ENCODE results near the gene CLDN20. TPM values are rescaled to one million over a fixed set of nuclear protein-coding genes. Genes with fewer than 3 reads are reported as not detected.
"Not testable (repeated sequence)": the region's sequence is repeated elsewhere in the genome, so short reads cannot be mapped to it uniquely, and the experiment has no call there.

The CLDN20 gene, protein sequence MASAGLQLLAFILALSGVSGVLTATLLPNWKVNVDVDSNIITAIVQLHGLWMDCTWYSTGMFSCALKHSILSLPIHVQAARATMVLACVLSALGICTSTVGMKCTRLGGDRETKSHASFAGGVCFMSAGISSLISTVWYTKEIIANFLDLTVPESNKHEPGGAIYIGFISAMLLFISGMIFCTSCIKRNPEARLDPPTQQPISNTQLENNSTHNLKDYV
- not detected for total RNA-seq
- not detected for total RNA-seq (2013)
- 0 to 0.13 (median 0) reads per million in 29 experiments for total RNA-seq

DNA sequence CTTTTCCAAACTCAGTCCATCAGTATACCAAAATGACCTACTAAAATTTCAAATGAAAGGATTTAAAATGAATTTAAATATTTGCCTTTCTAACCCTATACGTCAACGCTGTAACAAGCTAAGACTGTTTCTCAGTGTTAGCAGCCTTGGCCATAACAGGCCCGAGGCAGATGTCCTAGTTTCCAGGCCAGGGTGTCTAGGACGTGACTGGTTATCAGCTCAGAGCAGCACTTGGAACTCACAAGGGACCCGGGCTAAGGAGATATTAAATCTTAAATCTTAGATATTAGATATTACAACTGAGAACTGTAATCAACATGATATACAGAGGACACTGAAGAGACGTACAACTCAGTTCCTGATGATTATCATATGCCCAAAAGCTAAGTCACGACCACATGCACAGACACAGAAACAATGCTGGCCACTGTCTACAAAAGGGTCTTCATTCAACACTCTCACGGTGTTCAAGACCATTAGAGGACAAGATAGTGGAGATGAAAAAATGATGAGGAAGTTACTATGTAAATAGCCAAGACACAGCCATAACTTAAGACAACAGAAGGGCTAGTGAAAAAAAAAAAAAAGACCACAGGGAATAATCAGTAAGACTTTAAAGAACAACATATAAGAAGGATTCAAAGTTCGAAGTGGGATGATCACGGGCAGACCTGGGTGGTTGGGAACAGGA is at the start of gene CLDN20:
Gene CLDN20, plus strand, starts transcription at position 641 of the 691 bp plus-strand sequence. CDS start 11,707 bp downstream, outside the sequence.
- no peak within 1 kb of the TSS for H3K27ac Mint-ChIP-seq
- H3K36me3 Mint-ChIP-seq = peaks cover 49% of the 10 kb centered on the region
- Histone ChIP-seq H3K4me3 (ENCODE audit: control insufficient read depth in 1 of 2, extremely low read depth in 1 of 2, low read length in 1 of 2) (no peak within 1 kb of the TSS), H3K9me3 (no peaks in the 10 kb centered on the region), H3K27me3 (replicated peaks in 1 of 2; ENCODE audit: control insufficient read depth in 2 of 2, extremely low read depth in 1 of 2, insufficient read depth in 2 of 2, low read length in 1 of 2) (no peaks in the 10 kb centered on the region), H3K27ac (ENCODE audit: low read length) (no peak within 1 kb of the TSS), H3K4me1 (ENCODE audit: control insufficient read depth in 1 of 2, extremely low read depth in 1 of 2, insufficient read depth in 2 of 2, low read length in 2 of 2) (no peaks in the 10 kb centered on the region), H3K36me3 (ENCODE audit: control insufficient read depth in 2 of 2, extremely low read depth in 1 of 2, insufficient read depth in 1 of 2, low read length in 1 of 2) (peaks cover 6 to 39% of the 10 kb centered on the region in 2 donors)
- 95% methylated on average over 4 of the region's 10 CpGs for WGBS (ENCODE audit: insufficient coverage)
- H3K4me3 Mint-ChIP-seq = no peak within 1 kb of the TSS
- CTCF ChIA-PET = interaction anchor here in 1 of 2 donors (0.5 kb wide), 1 partner anchor 13 kb away, joined by 4 read pairs; no protein-coding TSS in a partner anchor
- ATAC-seq (replicated peaks in 1 of 4) (no peak), DNase-seq (no peak)
- POLR2A ChIA-PET = no interaction called here
- no peaks in the 10 kb centered on the region for H3K27me3 Mint-ChIP-seq
- H3K4me1 Mint-ChIP-seq = peaks cover 11 to 15% (median 12%) of the 10 kb centered on the region in 3 donors
- no peaks in the 10 kb centered on the region for H3K9me3 Mint-ChIP-seq

DNA sequence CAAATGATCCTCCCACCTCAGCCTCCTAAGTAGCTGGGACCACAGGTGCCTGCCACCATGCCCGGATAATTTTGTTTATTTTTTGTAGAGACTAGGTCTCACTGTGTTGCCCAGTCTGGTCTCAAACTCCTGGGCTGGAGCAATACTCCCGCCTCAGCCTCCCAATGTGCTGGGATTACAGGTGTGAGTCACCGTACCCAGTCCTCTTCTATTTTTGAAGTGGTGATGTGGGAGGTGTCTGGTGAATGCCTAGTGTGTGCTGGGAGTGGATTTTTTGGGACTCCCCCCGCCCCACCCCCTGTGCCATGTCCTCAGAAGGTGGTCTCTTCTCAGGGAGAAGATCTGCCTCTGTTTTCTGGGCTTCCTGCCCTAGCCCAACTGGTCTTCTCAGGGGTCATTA is 47.9 kb upstream of the CLDN20 start:
- H3K4me1 Mint-ChIP-seq = peaks cover 0 to 5% (median 2%) of the 10 kb centered on the region in 3 donors
- WGBS (ENCODE audit: insufficient coverage) = 67% methylated on average over 1 of the region's 4 CpGs
- ATAC-seq (replicated peaks in 1 of 4) (no peak), DNase-seq (no peak)
- Histone ChIP-seq H3K27me3 (replicated peaks in 1 of 2; ENCODE audit: control insufficient read depth in 2 of 2, extremely low read depth in 1 of 2, insufficient read depth in 2 of 2, low read length in 1 of 2) (peaks cover 0 to 7% of the 10 kb centered on the region in 2 experiments), H3K4me1 (ENCODE audit: control insufficient read depth in 1 of 2, extremely low read depth in 1 of 2, insufficient read depth in 2 of 2, low read length in 2 of 2) (no peaks in the 10 kb centered on the region), H3K4me3 (ENCODE audit: control insufficient read depth in 1 of 2, extremely low read depth in 1 of 2, low read length in 1 of 2) (no peak overlapping the region), H3K27ac (ENCODE audit: low read length) (no peak overlapping the region), H3K9me3 (no peaks in the 10 kb centered on the region), H3K36me3 (ENCODE audit: control insufficient read depth in 2 of 2, extremely low read depth in 1 of 2, insufficient read depth in 1 of 2, low read length in 1 of 2) (no peaks in the 10 kb centered on the region)
- no peak overlapping the region for H3K4me3 Mint-ChIP-seq
- no peaks in the 10 kb centered on the region for H3K9me3 Mint-ChIP-seq
- H3K27ac Mint-ChIP-seq = no peak overlapping the region
- H3K36me3 Mint-ChIP-seq = no peaks in the 10 kb centered on the region
- CTCF ChIA-PET = no interaction called here
- POLR2A ChIA-PET = interaction anchor here in 1 of 2 donors (0.6 kb wide), 1 partner anchor 785 kb away, joined by 3 read pairs; no protein-coding TSS in a partner anchor
- H3K27me3 Mint-ChIP-seq = peaks cover 10 to 12% of the 10 kb centered on the region in 2 donors

DNA sequence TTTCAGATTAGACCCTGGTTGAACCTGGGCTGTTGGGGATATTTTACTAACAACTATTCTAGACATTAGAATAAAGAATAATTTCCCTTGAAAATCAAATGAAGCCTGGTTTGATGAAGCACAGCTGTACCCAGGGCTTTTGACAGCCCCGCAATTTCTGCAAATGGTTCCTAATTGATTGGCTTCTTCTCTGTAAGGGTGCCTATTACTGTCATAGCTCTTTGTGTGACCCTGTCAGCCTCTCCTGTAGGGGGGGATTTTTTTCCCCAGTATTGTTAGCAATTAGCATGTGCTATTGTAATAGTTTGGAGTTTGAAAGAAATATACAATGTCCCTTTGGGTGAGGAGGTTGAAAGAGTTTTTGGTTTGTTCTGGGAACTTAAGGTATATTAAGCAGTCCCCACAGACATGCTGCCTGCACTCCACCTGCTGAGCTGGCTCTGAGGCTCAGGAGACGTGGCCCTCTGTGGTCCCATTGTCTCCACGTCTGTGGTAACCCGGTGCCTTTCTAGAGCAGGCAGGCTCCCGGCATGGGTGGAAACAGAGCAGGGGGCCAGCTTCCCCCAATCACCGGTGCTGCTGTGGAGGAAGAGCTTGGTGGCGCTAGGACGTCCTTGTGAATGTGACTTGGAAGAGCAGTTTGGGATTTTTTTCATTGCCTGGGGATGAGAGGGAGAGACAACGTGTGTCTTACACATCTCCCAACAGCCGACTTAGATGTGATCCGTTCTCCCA is 47.3 kb upstream of the CLDN20 start:
- Mint-ChIP-seq H3K4me3 (no peak overlapping the region), H3K27me3 (peaks cover 10 to 12% of the 10 kb centered on the region in 2 donors), H3K36me3 (no peaks in the 10 kb centered on the region), H3K4me1 (peaks cover 0 to 5% (median 2%) of the 10 kb centered on the region in 3 donors), H3K9me3 (no peaks in the 10 kb centered on the region), H3K27ac (no peak overlapping the region)
- DNase-seq (no peak), ATAC-seq (replicated peaks in 1 of 4) (no peak)
- Histone ChIP-seq H3K4me3 (ENCODE audit: control insufficient read depth in 1 of 2, extremely low read depth in 1 of 2, low read length in 1 of 2) (no peak overlapping the region), H3K4me1 (ENCODE audit: control insufficient read depth in 1 of 2, extremely low read depth in 1 of 2, insufficient read depth in 2 of 2, low read length in 2 of 2) (no peaks in the 10 kb centered on the region), H3K27ac (ENCODE audit: low read length) (no peak overlapping the region), H3K9me3 (no peaks in the 10 kb centered on the region), H3K27me3 (replicated peaks in 1 of 2; ENCODE audit: control insufficient read depth in 2 of 2, extremely low read depth in 1 of 2, insufficient read depth in 2 of 2, low read length in 1 of 2) (peaks cover 0 to 7% of the 10 kb centered on the region in 2 experiments), H3K36me3 (ENCODE audit: control insufficient read depth in 2 of 2, extremely low read depth in 1 of 2, insufficient read depth in 1 of 2, low read length in 1 of 2) (no peaks in the 10 kb centered on the region)
- ChIA-PET CTCF (no interaction called here), POLR2A (interaction anchor here in 1 of 2 donors (0.6 kb wide), 1 partner anchor 785 kb away, joined by 3 read pairs; no protein-coding TSS in a partner anchor)
- WGBS (ENCODE audit: insufficient coverage) = 66% methylated on average over 5 of the region's 11 CpGs

DNA sequence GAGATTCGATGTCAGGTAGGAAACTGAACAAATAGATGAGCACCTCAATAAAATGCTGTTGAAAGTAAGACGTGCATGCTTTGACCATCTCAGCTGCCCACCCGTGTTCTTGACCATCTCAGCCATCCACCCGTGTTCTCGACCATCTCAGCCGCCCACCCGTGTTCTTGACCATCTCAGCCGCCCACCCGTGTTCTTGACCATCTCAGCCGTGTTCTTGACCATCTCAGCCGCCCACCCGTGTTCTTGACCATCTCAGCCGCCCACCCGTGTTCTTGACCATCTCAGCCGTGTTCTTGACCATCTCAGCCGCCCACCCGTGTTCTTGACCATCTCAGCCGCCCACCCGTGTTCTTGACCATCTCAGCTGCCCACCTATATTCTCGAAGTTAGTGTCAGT is 45.1 kb upstream of the CLDN20 start:
- H3K36me3 Mint-ChIP-seq; H3K27ac Mint-ChIP-seq; CTCF ChIA-PET; H3K27ac ChIP-seq (ENCODE audit: low read length); H3K9me3 Mint-ChIP-seq; POLR2A ChIA-PET; H3K4me1 Mint-ChIP-seq; H3K4me3 Mint-ChIP-seq; H3K36me3 ChIP-seq (ENCODE audit: control insufficient read depth in 2 of 2, extremely low read depth in 1 of 2, insufficient read depth in 1 of 2, low read length in 1 of 2); DNase-seq; H3K27me3 ChIP-seq (replicated peaks in 1 of 2; ENCODE audit: control insufficient read depth in 2 of 2, extremely low read depth in 1 of 2, insufficient read depth in 2 of 2, low read length in 1 of 2); H3K9me3 ChIP-seq; H3K4me1 ChIP-seq (ENCODE audit: control insufficient read depth in 1 of 2, extremely low read depth in 1 of 2, insufficient read depth in 2 of 2, low read length in 2 of 2); ATAC-seq (replicated peaks in 1 of 4); H3K4me3 ChIP-seq (ENCODE audit: control insufficient read depth in 1 of 2, extremely low read depth in 1 of 2, low read length in 1 of 2): not testable (repeated sequence)
- 96% methylated on average over 5 of the region's 20 CpGs for WGBS (ENCODE audit: insufficient coverage)
- H3K27me3 Mint-ChIP-seq = peaks cover 10 to 15% of the 10 kb centered on the region in 2 donors

DNA sequence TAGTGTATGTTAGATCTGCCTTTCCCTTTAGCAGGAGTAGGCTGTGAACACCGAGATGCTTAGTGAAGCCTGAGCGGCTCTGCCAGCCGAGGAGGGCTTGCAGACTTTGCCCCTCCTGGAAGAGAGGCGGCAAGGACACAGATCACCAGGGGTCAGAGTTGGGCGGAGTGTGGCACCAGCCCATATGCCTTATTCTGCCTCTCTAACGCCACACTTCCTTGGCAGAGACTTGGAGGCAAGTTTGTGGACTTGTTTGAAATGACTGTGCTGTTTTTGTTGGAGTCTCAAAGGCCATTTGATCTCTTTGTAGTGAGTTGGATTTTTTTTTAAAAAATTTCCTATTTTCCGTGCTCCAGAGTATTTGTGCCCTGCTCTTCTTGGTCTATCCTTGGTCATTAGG is 44.5 kb upstream of the CLDN20 start:
- ChIA-PET CTCF (no interaction called here), POLR2A (no interaction called here)
- no peaks in the 10 kb centered on the region for H3K9me3 Mint-ChIP-seq
- WGBS (ENCODE audit: insufficient coverage) = 91% methylated on average over 4 of the region's 7 CpGs
- peaks cover 0 to 6% of the 10 kb centered on the region in 2 experiments for H3K4me1 ChIP-seq (ENCODE audit: control insufficient read depth in 1 of 2, extremely low read depth in 1 of 2, insufficient read depth in 2 of 2, low read length in 2 of 2)
- H3K27ac Mint-ChIP-seq = peak overlapping the region in 1 of 2 donors; percentile 24
- ATAC-seq (replicated peaks in 1 of 4) (no peak), DNase-seq (no peak)
- H3K36me3 Mint-ChIP-seq = no peaks in the 10 kb centered on the region
- peaks cover 0 to 7% of the 10 kb centered on the region in 2 experiments for H3K27me3 ChIP-seq (replicated peaks in 1 of 2; ENCODE audit: control insufficient read depth in 2 of 2, extremely low read depth in 1 of 2, insufficient read depth in 2 of 2, low read length in 1 of 2)
- H3K36me3 ChIP-seq (ENCODE audit: control insufficient read depth in 2 of 2, extremely low read depth in 1 of 2, insufficient read depth in 1 of 2, low read length in 1 of 2) = no peaks in the 10 kb centered on the region
- H3K4me1 Mint-ChIP-seq = peaks cover 8 to 9% (median 9%) of the 10 kb centered on the region in 3 donors
- no peak overlapping the region for H3K4me3 ChIP-seq (ENCODE audit: control insufficient read depth in 1 of 2, extremely low read depth in 1 of 2, low read length in 1 of 2)
- H3K27me3 Mint-ChIP-seq = peaks cover 10 to 14% of the 10 kb centered on the region in 2 donors
- no peak overlapping the region for H3K4me3 Mint-ChIP-seq
- no peaks in the 10 kb centered on the region for H3K9me3 ChIP-seq
- no peak overlapping the region for H3K27ac ChIP-seq (ENCODE audit: low read length)

DNA sequence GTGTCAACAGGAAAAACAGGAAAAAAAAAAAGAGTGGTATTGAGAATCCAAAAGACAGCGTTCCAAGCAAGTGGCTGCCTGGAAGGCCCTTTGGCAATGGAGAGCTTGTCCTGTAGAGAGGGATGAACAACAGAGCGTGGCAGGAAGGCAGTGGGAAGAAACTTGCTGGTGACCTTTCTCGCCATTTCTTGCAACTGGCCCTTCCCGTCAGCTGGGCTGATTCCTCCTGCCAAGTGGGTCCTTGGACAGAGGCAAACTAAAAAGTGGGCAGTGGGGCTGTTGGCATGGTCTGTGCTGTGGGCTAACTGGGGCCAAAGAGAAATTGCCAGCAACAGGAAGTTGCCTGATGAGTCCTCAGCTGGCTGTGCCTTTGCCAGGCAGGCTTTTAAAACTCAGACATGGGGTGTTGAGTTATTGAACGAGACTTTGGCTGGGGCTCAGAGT is 43.9 kb upstream of the CLDN20 start:
- no peak overlapping the region for H3K27ac ChIP-seq (ENCODE audit: low read length)
- no peaks in the 10 kb centered on the region for H3K9me3 ChIP-seq
- POLR2A ChIA-PET = no interaction called here
- DNase-seq (no peak), ATAC-seq (replicated peaks in 1 of 4) (no peak)
- peaks cover 10 to 12% of the 10 kb centered on the region in 2 donors for H3K27me3 Mint-ChIP-seq
- no peak overlapping the region for H3K27ac Mint-ChIP-seq
- no peak overlapping the region for H3K4me3 Mint-ChIP-seq
- CTCF ChIA-PET = no interaction called here
- no peaks in the 10 kb centered on the region for H3K36me3 ChIP-seq (ENCODE audit: control insufficient read depth in 2 of 2, extremely low read depth in 1 of 2, insufficient read depth in 1 of 2, low read length in 1 of 2)
- no peaks in the 10 kb centered on the region for H3K9me3 Mint-ChIP-seq
- WGBS (ENCODE audit: insufficient coverage) = 87% methylated on average over 5 of the region's 5 CpGs
- peaks cover 5 to 15% (median 12%) of the 10 kb centered on the region in 3 donors for H3K4me1 Mint-ChIP-seq
- H3K27me3 ChIP-seq (replicated peaks in 1 of 2; ENCODE audit: control insufficient read depth in 2 of 2, extremely low read depth in 1 of 2, insufficient read depth in 2 of 2, low read length in 1 of 2) = peaks cover 0 to 7% of the 10 kb centered on the region in 2 experiments
- H3K4me1 ChIP-seq (ENCODE audit: control insufficient read depth in 1 of 2, extremely low read depth in 1 of 2, insufficient read depth in 2 of 2, low read length in 2 of 2) = peaks cover 0 to 11% of the 10 kb centered on the region in 2 experiments
- no peaks in the 10 kb centered on the region for H3K36me3 Mint-ChIP-seq
- no peak overlapping the region for H3K4me3 ChIP-seq (ENCODE audit: control insufficient read depth in 1 of 2, extremely low read depth in 1 of 2, low read length in 1 of 2)
